Stimulated activated CD8-positive, alpha-beta memory T cell treated with anti-CD3 and anti-CD28 coated beads, Interleukin-7, amount 100 ng/mL, for 1 hour (primary cell): ENCODE measurements around the gene NPHS1.
"Not testable (repeated sequence)": the region's sequence is repeated elsewhere in the genome, so short reads cannot be mapped to it uniquely, and the experiment has no call there.

Experiments used
- DNase-seq, 2 donors: peaks; one replicate each; pipeline ENCODE4 v3.0.0-alpha.2; 2020; ENCODE audit warnings: low read depth in 2 of 2

The NPHS1 gene

DNA sequence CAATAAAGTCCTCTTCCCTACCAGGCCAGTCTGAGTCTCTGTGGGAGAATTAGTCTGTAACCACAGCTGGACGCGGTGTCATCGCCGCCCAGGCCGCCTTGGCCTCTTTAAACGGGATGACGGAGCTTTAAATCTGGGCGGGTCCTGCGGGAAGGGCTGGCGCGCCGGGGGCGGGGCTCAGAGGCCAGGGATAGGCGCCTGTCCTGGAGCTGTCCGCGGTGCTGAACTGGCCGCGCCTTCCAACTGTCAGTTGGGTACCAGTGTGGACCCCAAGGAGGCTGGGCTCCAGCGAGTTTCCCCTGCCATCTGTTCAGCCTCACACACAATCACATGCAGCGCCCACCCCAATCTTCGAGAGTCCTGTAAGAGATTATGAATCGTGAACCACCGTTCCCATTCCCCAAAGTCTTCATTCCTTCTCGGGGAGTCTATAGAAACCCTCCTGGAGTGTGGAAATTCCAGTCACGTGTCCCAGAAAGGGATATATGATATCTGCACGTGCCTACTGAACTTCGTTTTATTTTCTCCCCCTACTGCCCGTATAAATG is 27.5 kb upstream of the NPHS1 start:
- DNase-seq, result no peak

DNA sequence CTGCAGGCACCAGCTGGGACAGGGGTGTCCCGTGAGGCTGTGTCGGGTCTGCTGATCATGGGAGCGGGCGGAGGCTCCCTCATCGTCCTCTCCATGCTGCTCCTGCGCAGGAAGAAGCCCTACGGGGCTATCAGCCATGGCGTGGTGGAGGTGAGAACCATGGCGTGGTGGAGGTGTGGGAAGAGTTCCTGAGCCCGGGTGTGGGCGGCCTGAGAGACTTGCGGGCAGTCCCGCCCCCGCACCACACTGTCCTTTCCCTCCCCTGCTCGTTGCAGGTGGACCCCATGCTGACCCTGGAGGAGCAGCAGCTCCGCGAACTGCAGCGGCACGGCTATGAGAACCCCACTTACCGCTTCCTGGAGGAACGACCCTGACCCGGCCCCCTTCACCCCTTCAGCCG is 26.8 kb upstream of the NPHS1 start:
- no peak for DNase-seq

DNA sequence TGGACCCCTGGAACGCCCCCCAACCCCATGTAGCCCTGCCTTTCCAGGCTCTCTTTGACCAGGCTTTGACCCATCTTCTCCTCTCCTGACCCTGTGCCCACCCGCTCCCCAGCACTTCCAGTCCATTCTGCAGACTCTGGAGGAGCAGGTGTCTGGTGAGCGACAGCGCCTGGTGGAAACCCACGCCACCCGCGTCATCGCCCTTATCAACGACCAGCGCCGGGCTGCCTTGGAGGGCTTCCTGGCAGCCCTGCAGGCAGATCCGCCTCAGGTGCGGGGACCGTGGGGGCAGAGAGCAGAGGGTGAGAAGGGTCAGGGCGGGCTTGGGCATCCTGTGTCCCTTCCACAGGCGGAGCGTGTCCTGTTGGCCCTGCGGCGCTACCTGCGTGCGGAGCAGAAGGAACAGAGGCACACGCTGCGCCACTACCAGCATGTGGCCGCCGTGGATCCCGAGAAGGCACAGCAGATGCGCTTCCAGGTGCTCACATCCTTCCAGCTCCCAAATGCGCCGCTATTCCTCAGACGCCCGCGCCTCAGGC is 22.2 kb upstream of the NPHS1 start:
- no peak for DNase-seq

DNA sequence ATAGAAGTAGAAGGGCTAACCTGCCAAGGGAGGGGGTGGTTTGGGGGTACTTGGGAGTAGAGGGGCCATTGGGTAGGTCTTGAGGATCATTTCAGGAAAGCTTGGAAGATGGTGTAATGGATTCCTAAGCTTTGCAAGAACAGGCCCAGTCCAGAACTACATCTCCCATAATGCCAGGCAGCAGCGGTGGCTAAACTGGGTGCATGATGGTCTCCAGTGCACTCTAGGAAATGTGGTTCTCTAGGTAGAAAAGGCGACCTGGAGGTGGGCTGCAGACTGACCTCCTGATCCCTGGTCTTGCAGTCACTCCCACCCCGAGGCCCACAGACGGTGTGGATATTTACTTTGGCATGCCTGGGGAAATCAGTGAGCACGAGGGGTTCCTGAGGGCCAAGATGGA is 19.9 kb upstream of the NPHS1 start:
- DNase-seq, result no peak

DNA sequence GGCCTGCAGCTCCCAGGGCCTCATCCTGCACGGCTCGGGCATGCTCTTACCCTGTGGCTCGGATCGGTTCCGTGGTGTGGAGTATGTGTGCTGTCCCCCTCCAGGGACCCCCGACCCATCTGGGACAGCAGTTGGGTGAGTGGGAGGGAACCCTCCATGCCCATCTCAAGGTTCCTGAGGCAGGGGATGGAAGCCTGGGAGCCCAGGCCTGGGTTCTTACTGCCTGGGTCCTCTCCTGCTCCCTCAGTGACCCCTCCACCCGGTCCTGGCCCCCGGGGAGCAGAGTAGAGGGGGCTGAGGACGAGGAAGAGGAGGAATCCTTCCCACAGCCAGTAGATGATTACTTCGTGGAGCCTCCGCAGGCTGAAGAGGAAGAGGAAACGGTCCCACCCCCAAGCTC is 19.3 kb upstream of the NPHS1 start:
- DNase-seq, result no peak

DNA sequence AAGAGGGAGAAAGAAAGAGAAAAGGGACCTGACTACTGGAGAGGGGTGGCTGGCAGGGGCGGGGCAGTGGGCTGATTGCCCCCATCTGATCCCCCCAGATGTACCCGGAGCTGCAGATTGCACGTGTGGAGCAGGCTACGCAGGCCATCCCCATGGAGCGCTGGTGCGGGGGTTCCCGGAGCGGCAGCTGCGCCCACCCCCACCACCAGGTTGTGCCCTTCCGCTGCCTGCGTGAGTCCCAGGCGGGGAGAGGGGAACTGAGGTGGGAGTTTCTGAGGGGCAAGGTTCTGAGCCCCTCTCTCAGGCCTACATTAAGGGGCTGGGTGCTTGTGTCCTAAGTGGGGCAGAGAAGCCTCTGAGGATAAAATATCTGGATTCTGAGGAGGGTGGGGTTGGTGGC is 18.5 kb upstream of the NPHS1 start:
- no peak for DNase-seq

DNA sequence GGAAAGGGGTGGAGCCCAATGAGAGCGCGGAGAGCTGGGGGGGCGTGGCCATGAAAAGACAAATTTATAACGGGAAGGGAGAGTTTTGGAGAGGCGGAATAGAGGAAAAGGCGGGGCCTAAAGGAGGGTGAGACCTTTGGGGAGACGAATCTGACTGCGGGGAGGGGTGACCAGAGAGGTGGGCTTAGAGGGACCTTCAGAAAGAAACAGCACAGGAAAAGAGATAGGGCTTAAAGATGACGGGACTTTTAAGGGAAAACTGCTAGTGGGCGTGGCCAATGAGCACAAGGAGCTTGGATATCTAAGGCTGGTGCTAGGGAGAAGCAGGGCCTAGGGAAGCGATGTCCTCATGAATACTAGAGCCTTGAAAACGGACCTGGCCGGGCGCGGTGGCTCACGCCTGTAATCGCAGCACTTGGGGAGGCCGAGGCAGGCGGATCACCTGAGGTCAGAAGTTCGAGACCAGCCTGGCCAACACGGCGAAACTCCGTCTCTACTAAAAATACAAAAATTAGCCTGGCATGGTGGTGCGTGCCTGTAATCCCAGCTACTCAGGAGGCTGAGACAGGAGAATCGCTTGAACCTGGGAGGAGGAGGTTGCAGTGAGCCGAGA is 17.9 kb upstream of the NPHS1 start:
- not testable (repeated sequence) for DNase-seq

DNA sequence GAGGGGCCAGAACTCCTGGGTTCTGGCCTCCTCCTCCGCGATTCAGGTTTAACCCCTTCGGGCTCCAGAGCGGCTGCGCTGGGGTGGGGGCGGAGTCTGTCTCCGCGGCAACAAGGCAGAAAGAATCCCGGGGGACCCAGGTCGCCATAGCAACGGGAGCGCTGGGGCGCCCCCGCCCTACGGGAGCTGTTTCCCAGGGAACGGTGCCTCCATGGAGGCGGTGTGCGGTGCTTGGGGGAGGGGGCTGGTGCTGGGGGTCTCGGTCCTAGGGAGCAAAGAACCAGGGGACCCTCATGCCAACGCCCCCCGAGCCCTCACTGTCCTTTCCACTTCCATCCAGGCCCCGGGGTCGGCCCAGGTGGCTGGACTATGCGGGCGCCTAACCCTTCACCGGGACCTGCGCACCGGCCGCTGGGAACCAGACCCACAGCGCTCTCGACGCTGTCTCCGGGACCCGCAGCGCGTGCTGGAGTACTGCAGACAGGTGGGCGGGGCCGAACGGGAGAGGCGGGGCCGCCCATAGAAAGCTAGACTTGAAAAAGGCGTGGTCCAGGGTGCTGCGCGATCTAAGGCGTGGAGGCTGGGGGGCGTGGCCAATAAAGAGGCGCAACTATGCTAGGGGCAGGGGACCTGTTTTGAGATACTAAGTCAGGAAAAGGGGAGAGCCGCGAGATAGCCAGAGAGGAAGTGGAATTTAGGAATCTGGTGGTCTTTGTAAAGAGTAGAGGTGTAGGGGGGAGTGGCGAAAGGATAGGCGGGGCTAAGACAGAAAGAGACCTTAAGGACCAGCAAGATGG is 17.2 kb upstream of the NPHS1 start:
- no peak for DNase-seq

DNA sequence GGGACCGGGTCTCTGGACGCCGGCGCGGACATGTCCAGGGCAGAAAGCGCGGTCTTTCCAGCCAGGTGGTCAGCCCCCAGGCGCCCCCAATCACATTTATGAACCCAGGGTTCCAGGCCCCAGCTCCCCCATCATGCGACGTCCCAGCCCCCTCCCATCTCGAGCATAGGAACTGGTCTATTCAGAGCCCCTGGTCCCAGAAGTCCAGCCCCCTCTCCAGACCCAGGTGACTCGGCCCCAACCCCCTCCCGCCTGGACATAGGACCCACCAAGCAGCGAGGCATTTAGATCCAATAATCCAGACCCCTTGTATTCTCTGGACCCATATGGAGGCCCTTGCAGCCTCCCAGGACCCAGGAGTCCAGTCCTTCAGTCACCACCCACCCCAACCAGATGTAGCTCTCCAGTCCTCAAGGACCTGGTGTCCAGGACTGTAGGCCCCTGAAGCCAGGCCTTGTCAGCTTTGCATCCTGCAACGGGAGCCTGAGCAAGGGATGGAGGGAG is 16.6 kb upstream of the NPHS1 start:
- no peak for DNase-seq

DNA sequence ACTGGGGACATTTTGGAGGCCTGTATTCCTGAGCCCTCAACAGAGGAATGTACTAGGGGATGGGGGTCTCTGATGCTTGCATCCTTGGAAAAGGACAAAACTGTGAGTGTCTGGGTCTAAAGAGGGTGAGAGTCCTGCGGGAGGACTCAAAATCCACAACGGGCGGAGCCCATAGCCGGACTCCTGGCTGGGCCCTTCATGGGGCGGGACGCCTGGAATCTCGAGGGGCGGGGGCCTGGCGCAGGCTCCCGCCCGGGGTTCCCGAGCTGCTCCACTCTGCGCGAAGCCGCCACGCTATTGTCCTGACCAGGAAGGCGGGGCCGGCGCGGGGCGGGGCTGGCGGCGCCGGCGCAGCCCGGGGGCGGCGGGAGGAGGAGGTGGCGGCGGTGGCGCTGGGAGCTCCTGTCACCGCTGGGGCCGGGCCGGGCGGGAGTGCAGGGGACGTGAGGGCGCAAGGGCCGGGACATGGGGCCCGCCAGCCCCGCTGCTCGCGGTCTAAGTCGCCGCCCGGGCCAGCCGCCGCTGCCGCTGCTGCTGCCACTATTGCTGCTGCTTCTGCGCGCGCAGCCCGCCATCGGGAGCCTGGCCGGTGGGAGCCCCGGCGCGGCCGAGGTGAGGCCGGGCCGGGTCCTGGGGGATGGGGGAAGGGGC is 16.0 kb upstream of the NPHS1 start, which contains the start of gene APLP1:
Gene APLP1, plus strand, starts transcription at position 403 of the 651 bp plus-strand sequence. Its CDS starts 63 bp downstream, at position 466.
- DNase-seq, result no peak

DNA sequence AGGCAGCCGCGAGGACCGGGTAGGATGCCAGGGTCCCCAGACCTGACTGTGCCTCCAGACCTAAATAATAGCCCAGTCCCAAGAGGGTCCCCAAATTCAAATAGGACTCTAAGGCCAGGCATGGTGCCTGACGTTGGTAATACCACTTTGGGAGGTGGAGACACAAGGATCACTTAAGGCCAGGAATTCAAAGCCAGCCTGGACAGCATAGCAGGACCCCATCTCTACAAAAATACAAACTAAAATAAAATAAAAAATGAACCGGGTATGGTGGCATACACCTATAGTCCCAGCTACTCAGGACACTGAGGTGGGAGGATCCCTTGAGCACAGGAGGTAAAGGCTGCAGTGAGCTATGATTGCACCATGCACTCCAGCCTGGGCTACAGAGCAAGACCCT is 10.7 kb upstream of the NPHS1 start:
- DNase-seq, result no peak

DNA sequence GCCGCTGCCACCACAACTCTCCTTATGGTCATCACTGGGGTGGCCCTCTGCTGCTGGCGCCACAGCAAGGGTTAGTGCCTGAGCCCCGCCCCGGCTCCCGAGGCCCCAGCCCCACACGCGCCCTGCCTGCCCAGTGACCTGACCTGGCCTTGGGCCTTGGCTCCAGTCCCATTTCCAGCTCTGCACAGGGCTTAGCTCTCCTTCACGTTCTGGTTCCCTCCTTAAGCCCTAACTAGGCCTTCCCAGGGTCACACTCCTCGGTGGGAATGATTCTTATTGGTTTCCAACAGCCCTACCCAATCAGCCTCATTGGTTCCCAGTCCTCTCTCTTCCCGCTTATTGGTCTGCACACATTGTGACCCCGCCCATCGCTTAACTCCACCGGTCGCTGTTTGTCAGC is 10.2 kb upstream of the NPHS1 start:
- no peak for DNase-seq

DNA sequence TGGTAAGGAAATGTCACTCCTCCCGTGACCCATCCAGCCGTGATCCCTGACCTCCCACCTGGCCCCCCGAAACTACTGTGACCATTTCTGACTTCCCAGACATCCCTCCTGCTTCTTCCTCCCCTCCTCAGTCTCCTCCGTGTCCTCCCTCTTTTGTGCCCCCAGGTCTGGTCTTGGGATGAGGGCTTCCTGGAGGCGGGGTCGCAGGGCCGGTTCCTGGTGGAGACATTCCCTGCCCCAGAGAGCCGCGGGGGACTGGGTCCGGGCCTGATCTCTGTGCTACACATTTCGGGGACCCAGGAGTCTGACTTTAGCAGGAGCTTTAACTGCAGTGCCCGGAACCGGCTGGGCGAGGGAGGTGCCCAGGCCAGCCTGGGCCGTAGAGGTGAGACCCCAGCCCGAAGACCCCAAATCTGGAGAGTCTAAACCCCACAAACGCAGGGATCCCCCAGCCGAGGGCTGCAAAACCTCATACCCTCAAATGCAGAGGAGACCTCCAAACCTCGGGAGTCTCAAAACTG is 9.4 kb upstream of the NPHS1 start:
- no peak for DNase-seq

DNA sequence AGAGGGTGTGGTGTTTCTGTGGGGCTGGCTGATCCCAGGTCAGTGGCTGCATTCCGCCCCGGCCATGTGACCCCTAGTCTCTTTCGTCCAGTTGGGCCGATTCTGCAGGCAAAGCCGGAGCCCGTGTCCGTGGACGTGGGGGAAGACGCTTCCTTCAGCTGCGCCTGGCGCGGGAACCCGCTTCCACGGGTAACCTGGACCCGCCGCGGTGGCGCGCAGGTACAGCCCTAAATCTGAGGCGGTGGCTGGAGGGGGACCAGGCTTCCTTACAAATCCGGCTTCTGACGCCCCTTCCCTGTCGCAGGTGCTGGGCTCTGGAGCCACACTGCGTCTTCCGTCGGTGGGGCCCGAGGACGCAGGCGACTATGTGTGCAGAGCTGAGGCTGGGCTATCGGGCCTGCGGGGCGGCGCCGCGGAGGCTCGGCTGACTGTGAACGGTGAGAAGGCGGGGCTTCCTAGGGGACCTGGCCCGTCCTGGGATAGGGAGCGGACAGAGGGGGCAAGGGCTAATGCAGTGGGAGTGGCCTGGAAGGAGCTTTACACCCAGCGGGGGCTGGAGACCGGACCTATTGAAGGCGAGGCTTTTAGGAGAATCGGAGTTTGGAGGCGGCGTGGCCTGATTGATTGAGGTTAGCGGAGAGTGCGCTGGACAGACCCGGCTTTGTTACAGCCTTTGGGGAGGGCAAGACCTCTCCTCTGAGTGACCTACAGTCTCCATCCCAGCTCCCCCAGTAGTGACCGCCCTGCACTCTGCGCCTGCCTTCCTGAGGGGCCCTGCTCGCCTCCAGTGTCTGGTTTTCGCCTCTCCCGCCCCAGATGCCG is 8.7 kb upstream of the NPHS1 start:
- DNase-seq, result no peak

DNA sequence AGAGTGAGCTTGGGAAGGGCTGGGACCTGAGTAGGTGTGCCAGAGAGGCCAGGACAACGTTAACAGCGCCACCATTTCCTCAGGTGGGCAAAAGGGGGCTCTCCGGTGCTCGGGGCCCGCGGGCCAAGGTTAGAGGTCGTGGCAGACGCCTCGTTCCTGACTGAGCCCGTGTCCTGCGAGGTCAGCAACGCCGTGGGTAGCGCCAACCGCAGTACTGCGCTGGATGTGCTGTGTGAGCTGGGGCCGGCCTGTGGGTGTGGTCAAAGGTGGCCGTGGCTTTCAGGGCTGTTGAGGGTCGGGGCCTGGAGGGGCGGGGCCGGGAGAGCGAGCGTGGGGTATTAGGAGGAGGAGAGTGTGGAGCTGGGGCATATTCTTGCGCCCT is 8.1 kb upstream of the NPHS1 start:
- no peak for DNase-seq

DNA sequence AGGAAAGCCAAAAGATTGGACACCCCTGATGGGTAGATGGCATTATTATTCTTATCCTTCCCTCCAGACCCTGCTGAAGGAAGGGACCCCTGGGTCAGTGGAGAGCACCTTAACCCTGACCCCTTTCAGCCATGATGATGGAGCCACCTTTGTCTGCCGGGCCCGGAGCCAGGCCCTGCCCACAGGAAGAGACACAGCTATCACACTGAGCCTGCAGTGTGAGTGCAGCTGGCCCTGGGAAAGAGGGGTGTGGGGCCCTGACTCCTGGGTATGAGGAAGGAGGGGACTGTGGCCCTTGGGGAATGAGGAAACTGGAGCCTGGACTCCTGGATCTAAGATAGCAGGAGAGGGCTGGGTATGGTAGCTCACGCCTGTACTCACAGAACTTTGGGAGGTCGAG is 7.1 kb upstream of the NPHS1 start:
- no peak for DNase-seq

DNA sequence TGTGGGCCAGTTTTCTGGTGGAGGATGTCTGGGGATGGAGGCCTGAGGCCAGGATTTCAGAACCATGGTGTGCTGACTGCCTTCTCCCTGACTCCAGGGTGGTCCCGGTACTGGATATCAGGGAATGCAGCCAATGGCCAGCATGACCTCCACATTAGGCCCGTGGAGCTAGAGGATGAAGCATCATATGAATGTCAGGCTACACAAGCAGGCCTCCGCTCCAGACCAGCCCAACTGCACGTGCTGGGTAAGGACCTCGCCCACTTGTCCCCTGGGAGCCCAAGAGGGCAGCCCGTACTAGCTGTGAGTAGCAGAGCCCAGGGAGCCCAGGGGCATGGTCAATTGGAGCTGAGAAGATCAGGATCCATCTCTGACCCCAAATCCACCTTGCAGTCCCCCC is 6.0 kb upstream of the NPHS1 start:
- no peak for DNase-seq

DNA sequence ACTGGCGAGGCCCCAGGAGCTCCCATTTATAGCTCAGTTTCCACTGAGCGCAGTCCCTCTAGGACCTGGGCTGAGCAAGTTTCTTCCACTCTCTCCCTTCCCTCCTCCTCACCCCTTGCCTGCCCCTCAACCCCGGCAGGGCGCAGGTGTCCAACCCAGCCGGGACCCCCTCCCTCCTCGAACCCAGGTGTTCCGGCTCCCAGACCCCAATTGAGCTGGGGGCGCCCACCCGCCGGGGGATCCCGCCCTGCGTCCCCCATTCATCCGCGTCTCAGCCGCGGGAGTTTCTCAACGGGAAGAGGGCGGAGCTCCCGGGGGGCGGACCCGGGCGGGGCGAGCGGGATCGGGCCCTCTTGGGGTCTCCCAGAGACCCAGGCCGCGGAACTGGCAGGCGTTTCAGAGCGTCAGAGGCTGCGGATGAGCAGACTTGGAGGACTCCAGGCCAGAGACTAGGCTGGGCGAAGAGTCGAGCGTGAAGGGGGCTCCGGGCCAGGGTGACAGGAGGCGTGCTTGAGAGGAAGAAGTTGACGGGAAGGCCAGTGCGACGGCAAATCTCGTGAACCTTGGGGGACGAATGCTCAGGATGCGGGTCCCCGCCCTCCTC is 4.3 kb upstream of the NPHS1 start, which contains the start of gene KIRREL2:
Gene KIRREL2, plus strand, starts transcription at position 366 of the 604 bp plus-strand sequence. Its CDS starts 209 bp downstream, at position 575.
- DNase-seq, result no peak

DNA sequence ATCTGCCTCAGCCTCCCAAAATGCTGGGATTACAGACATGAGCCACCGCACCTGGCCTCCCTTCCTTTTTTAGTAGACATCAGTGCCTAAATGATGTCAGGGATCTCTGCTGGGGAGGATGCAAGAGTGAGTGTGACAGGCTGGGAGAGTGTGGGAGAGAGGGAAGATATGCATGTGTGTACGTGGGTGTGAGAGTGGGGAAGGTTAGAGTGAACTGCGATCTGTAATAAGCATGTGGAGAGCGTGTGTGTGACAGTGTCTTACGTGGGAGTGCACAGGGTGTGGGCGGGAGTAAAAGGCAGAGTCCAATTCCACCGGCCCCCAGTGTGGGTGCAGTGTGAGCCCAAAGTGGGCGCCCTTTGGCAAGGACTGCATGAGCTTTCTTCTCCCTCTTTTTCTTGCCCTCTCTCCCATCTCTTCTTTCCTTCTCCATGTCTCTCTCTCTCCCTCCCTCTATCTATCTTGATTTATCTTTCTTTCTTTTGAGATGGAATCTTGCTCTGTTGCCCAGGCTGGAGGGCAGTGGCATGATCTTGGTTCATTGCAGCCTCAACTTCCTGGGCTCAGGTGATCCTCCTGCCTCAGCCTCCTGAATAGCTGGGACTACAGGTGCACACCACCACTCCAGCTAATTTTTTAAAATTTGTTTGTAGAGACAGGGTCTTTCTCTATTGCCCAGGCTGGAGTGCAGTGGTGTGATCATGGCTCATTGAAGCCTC is 893 bp upstream of the NPHS1 start:
- no peak for DNase-seq
